Body of pancreas (tissue), 4 donors: ENCODE results near the gene CUL4A. TPM values are rescaled to one million over a fixed set of nuclear protein-coding genes. Genes with fewer than 3 reads are reported as not detected.

ENCODE experiments used
- ATAC-seq: fragments of 150-250 bp; one replicate; pipeline ENCODE4 v1.9.1; 2016
- DNase-seq, 4 donors: peaks; one replicate each; pipeline ENCODE4 v3.0.0-alpha.2; 2019
- H3K27ac ChIP-seq, 4 donors: fragments of 200-600 bp; sonication (generic); 1 replicate in 3 of 4; 2 replicates in 1 of 4; pipeline versions ENCODE4 v1.5.1 to v1.6.1; 2016 to 2019; ENCODE audit warnings: mild to moderate bottlenecking in 1 of 4, mixed read lengths in 1 of 4, moderate library complexity in 1 of 4
- H3K27me3 ChIP-seq, 2 donors: fragments of 200-600 bp; sonication (generic); one replicate each; pipeline ENCODE4 v1.6.0; 2016; ENCODE audit warnings: mild to moderate bottlenecking in 1 of 2
- H3K36me3 ChIP-seq, 2 donors: fragments of 200-600 bp; sonication (generic); replicated peaks in 1 of 2; 2 replicates each; pipeline ENCODE4 v1.5.1; 2016; ENCODE audit warnings: low read depth in 2 of 2; ENCODE audit not compliant: insufficient read depth in 1 of 2
- H3K4me1 ChIP-seq: fragments of 200-600 bp; sonication (generic); one replicate; pipeline ENCODE4 v1.6.0; 2016
- H3K4me3 ChIP-seq, 2 donors: fragments of 200-600 bp; sonication (generic); 1 replicate in 1 of 2; 2 replicates in 1 of 2; pipeline ENCODE4 v1.5.1; 2016 to 2019
- H3K9me3 ChIP-seq, 3 donors: fragments of 200-600 bp; sonication (generic); 1 replicate in 2 of 3; 2 replicates in 1 of 3; pipeline ENCODE4 v1.5.1; 2016
- CTCF ChIP-seq, 7 experiments: fragments of 450-650 bp in 4 of 7; fragments of 200-600 bp in 3 of 7; sonication (generic) in 3 of 7; IDR thresholded peaks; one replicate each; pipeline ENCODE4 v1.5.1; 2016 to 2019; ENCODE audit warnings: antibody characterized with exemption in 7 of 7
- POLR2A ChIP-seq, 3 donors: fragments of 450-650 bp; IDR thresholded peaks; one replicate each; pipeline ENCODE4 v1.6.1; 2016; ENCODE audit warnings: antibody characterized with exemption in 3 of 3, mild to moderate bottlenecking in 2 of 3
- WGBS, 2 donors: methylation state at CpG; one replicate each; pipeline ENCODE4 v1.1.5; 2017; 5-methylcytosine and 5-hydroxymethylcytosine counted together
- intact Hi-C: fragments of 100-400 bp; cut with DNase I; formaldehyde crosslinking; loops from one replicate; pipeline ENCODE4 v1.15.1; 2023
- total RNA-seq, 2 donors: library from RNA; depleted of rRNA; stranded (reverse); fragments of >200 nt; gene quantifications; one replicate each; pipeline ENCODE4 v1.1.0, GENCODE V29; 2016

CUL4A gene
- total RNA-seq, 2 donors from 2014 or later = 44.4 to 62.3 TPM

GRCh38 chr13:113298043-113298945 lies 88.9 kb downstream of the CUL4A start:
- DNase-seq (no peak), ATAC-seq (no peak)
- TF ChIP-seq CTCF (IDR thresholded peaks at IDR 0.05) (no peak), POLR2A (IDR thresholded peaks at IDR 0.05) (no peak)
- peaks cover 28% of the 10 kb centered on the region for H3K4me1 ChIP-seq
- H3K27me3 ChIP-seq = no peaks in the 10 kb centered on the region
- intact Hi-C loops = no loop called here
- peak overlapping the region in 1 of 2 donors; percentile 93 for H3K4me3 ChIP-seq
- H3K27ac ChIP-seq = peak overlapping the region in 3 of 4 donors; percentile 85 to 92 (median 85)
- no peaks in the 10 kb centered on the region for H3K36me3 ChIP-seq
- no peaks in the 10 kb centered on the region for H3K9me3 ChIP-seq
- 27 to 29% methylated on average over 19 of the region's 19 CpGs for WGBS, 2 donors

GRCh38 chr13:113299951-113300350 lies 90.5 kb downstream of the CUL4A start:
- intact Hi-C loops = no loop called here
- H3K9me3 ChIP-seq = no peaks in the 10 kb centered on the region
- H3K27me3 ChIP-seq = no peaks in the 10 kb centered on the region
- peaks cover 28% of the 10 kb centered on the region for H3K4me1 ChIP-seq
- H3K36me3 ChIP-seq = no peaks in the 10 kb centered on the region
- no peak overlapping the region for H3K4me3 ChIP-seq
- 75 to 83% methylated on average over 7 of the region's 7 CpGs for WGBS, 2 donors
- H3K27ac ChIP-seq = no peak overlapping the region
- peak in 1 of 4 donors; percentile 19 for DNase-seq
- no peak for ATAC-seq
- TF ChIP-seq CTCF (IDR thresholded peaks at IDR 0.05) (no peak), POLR2A (IDR thresholded peaks at IDR 0.05) (no peak)

GRCh38 chr13:113302986-113303385 lies 93.6 kb downstream of the CUL4A start:
- intact Hi-C loops = no loop called here
- DNase-seq = no peak
- 64 to 65% methylated on average over 7 of the region's 7 CpGs for WGBS, 2 donors
- Histone ChIP-seq H3K4me3 (no peak overlapping the region), H3K4me1 (peaks cover 17% of the 10 kb centered on the region), H3K9me3 (no peaks in the 10 kb centered on the region), H3K27ac (no peak overlapping the region), H3K27me3 (no peaks in the 10 kb centered on the region), H3K36me3 (no peaks in the 10 kb centered on the region)
- ATAC-seq = no peak
- no peak for TF ChIP-seq POLR2A (IDR thresholded peaks at IDR 0.05)
- no peak for TF ChIP-seq CTCF (IDR thresholded peaks at IDR 0.05)

GRCh38 chr13:113304121-113304520 lies 94.7 kb downstream of the CUL4A start:
- H3K4me3 ChIP-seq = no peak overlapping the region
- no peak overlapping the region for H3K27ac ChIP-seq
- TF ChIP-seq POLR2A (IDR thresholded peaks at IDR 0.05) = no peak
- no peak for TF ChIP-seq CTCF (IDR thresholded peaks at IDR 0.05)
- 79 to 82% methylated on average over 7 of the region's 7 CpGs for WGBS, 2 donors
- intact Hi-C loops = no loop called here
- H3K4me1 ChIP-seq = peaks cover 6% of the 10 kb centered on the region
- no peaks in the 10 kb centered on the region for H3K36me3 ChIP-seq
- ATAC-seq = no peak
- H3K27me3 ChIP-seq = no peaks in the 10 kb centered on the region
- no peak for DNase-seq
- no peaks in the 10 kb centered on the region for H3K9me3 ChIP-seq
